ENCODE measurements around the gene RNF150.

Gene RNF150

GRCh38 chr4:141127884-141128283 is 5.4 kb downstream of the RNF150 start:
- H3K9me3 ChIP-seq (ENCODE audit: insufficient read depth, low read depth, low read length): no peaks in the 10 kb centered on the region
- H3K27me3 ChIP-seq (ENCODE audit: insufficient read depth, low read length): peaks cover 29% of the 10 kb centered on the region
- 95% methylated on average over 3 of the region's 3 CpGs for WGBS
- H3K27ac ChIP-seq (ENCODE audit: low read depth, low read length): no peak overlapping the region
- H3K4me3 ChIP-seq (ENCODE audit: low read length): no peak overlapping the region
- H3K9ac ChIP-seq (ENCODE audit: low read depth, low read length): no peak overlapping the region
- no peaks in the 10 kb centered on the region for H3K36me3 ChIP-seq (ENCODE audit: insufficient read depth, low read length)
- H3K4me1 ChIP-seq (ENCODE audit: insufficient read depth, low read length): no peaks in the 10 kb centered on the region

GRCh38 chr4:141126769-141127168 is 6.5 kb downstream of the RNF150 start:
- no peaks in the 10 kb centered on the region; the same call in 1 of the 2 replicates for H3K4me1 ChIP-seq (ENCODE audit: insufficient read depth, low read length)
- H3K9ac ChIP-seq (ENCODE audit: low read depth, low read length): no peak overlapping the region
- H3K9me3 ChIP-seq (ENCODE audit: insufficient read depth, low read depth, low read length): no peaks in the 10 kb centered on the region
- peaks cover 21% of the 10 kb centered on the region for H3K27me3 ChIP-seq (ENCODE audit: insufficient read depth, low read length)
- 94% methylated on average over 4 of the region's 4 CpGs for WGBS
- H3K27ac ChIP-seq (ENCODE audit: low read depth, low read length): no peak overlapping the region
- no peak overlapping the region for H3K4me3 ChIP-seq (ENCODE audit: low read length)
- no peaks in the 10 kb centered on the region for H3K36me3 ChIP-seq (ENCODE audit: insufficient read depth, low read length)

GRCh38 chr4:141124224-141124623 is 9.0 kb downstream of the RNF150 start:
- no peaks in the 10 kb centered on the region for H3K9me3 ChIP-seq (ENCODE audit: insufficient read depth, low read depth, low read length)
- H3K27ac ChIP-seq (ENCODE audit: low read depth, low read length): no peak overlapping the region
- H3K4me1 ChIP-seq (ENCODE audit: insufficient read depth, low read length): no peaks in the 10 kb centered on the region; the same call in 1 of the 2 replicates
- H3K4me3 ChIP-seq (ENCODE audit: low read length): no peak overlapping the region
- no CpG with 5 or more reads among the region's 1 CpG for WGBS
- no peaks in the 10 kb centered on the region for H3K36me3 ChIP-seq (ENCODE audit: insufficient read depth, low read length)
- no peaks in the 10 kb centered on the region for H3K27me3 ChIP-seq (ENCODE audit: insufficient read depth, low read length)
- no peak overlapping the region for H3K9ac ChIP-seq (ENCODE audit: low read depth, low read length)

- 67% methylated on average over 9 of the region's 9 CpGs for WGBS
- Histone ChIP-seq H3K9me3 (ENCODE audit: insufficient read depth, low read depth, low read length) (no peaks in the 10 kb centered on the region), H3K4me1 (ENCODE audit: insufficient read depth, low read length) (no peaks in the 10 kb centered on the region; the same call in 1 of the 2 replicates), H3K36me3 (ENCODE audit: insufficient read depth, low read length) (no peaks in the 10 kb centered on the region), H3K27ac (ENCODE audit: low read depth, low read length) (no peak overlapping the region), H3K4me3 (ENCODE audit: low read length) (no peak overlapping the region), H3K27me3 (ENCODE audit: insufficient read depth, low read length) (no peaks in the 10 kb centered on the region), H3K9ac (ENCODE audit: low read depth, low read length) (no peak overlapping the region)
These were observed 11.4 kb downstream of the RNF150 start for GRCh38 chr4:141121768-141122454.

- Histone ChIP-seq H3K27ac (ENCODE audit: low read depth, low read length) (no peak overlapping the region), H3K27me3 (ENCODE audit: insufficient read depth, low read length) (no peaks in the 10 kb centered on the region)
- 96% methylated on average over 1 of the region's 1 CpG for WGBS
These were observed 12.2 kb downstream of the RNF150 start for GRCh38 chr4:141121101-141121500.

GRCh38 chr4:141120036-141120593 is 13.2 kb downstream of the RNF150 start:
- Histone ChIP-seq H3K4me3 (ENCODE audit: low read length) (no peak overlapping the region), H3K27ac (ENCODE audit: low read depth, low read length) (no peak overlapping the region), H3K27me3 (ENCODE audit: insufficient read depth, low read length) (no peaks in the 10 kb centered on the region), H3K9me3 (ENCODE audit: insufficient read depth, low read depth, low read length) (no peaks in the 10 kb centered on the region), H3K36me3 (ENCODE audit: insufficient read depth, low read length) (no peaks in the 10 kb centered on the region), H3K9ac (ENCODE audit: low read depth, low read length) (no peak overlapping the region), H3K4me1 (ENCODE audit: insufficient read depth, low read length) (no peaks in the 10 kb centered on the region; the same call in 1 of the 2 replicates)
- WGBS: 95% methylated on average over 3 of the region's 5 CpGs

More at GRCh38 chr4:141121101-141121500, 12.2 kb downstream of the RNF150 start:
- Histone ChIP-seq H3K4me3 (ENCODE audit: low read length) (no peak overlapping the region), H3K9ac (ENCODE audit: low read depth, low read length) (no peak overlapping the region), H3K9me3 (ENCODE audit: insufficient read depth, low read depth, low read length) (no peaks in the 10 kb centered on the region), H3K36me3 (ENCODE audit: insufficient read depth, low read length) (no peaks in the 10 kb centered on the region), H3K4me1 (ENCODE audit: insufficient read depth, low read length) (no peaks in the 10 kb centered on the region; the same call in 1 of the 2 replicates)

GRCh38 chr4:141119071-141119470 is 14.2 kb downstream of the RNF150 start:
- H3K4me3 ChIP-seq (ENCODE audit: low read length): no peak overlapping the region
- no peaks in the 10 kb centered on the region; the same call in 1 of the 2 replicates for H3K4me1 ChIP-seq (ENCODE audit: insufficient read depth, low read length)
- no peak overlapping the region for H3K9ac ChIP-seq (ENCODE audit: low read depth, low read length)
- no peaks in the 10 kb centered on the region for H3K36me3 ChIP-seq (ENCODE audit: insufficient read depth, low read length)
- WGBS: 97% methylated on average over 1 of the region's 1 CpG
- H3K27ac ChIP-seq (ENCODE audit: low read depth, low read length): no peak overlapping the region
- no peaks in the 10 kb centered on the region for H3K9me3 ChIP-seq (ENCODE audit: insufficient read depth, low read depth, low read length)
- no peaks in the 10 kb centered on the region for H3K27me3 ChIP-seq (ENCODE audit: insufficient read depth, low read length)

GRCh38 chr4:141118381-141118780 is 14.9 kb downstream of the RNF150 start:
- Histone ChIP-seq H3K4me1 (ENCODE audit: insufficient read depth, low read length) (no peaks in the 10 kb centered on the region; the same call in 1 of the 2 replicates), H3K4me3 (ENCODE audit: low read length) (no peak overlapping the region), H3K27ac (ENCODE audit: low read depth, low read length) (no peak overlapping the region), H3K9me3 (ENCODE audit: insufficient read depth, low read depth, low read length) (no peaks in the 10 kb centered on the region), H3K9ac (ENCODE audit: low read depth, low read length) (no peak overlapping the region), H3K36me3 (ENCODE audit: insufficient read depth, low read length) (no peaks in the 10 kb centered on the region), H3K27me3 (ENCODE audit: insufficient read depth, low read length) (no peaks in the 10 kb centered on the region)
- 97% methylated on average over 2 of the region's 2 CpGs for WGBS

GRCh38 chr4:141117935-141118334 is 15.3 kb downstream of the RNF150 start:
- Histone ChIP-seq H3K36me3 (ENCODE audit: insufficient read depth, low read length) (no peaks in the 10 kb centered on the region), H3K4me3 (ENCODE audit: low read length) (no peak overlapping the region), H3K9me3 (ENCODE audit: insufficient read depth, low read depth, low read length) (no peaks in the 10 kb centered on the region), H3K27ac (ENCODE audit: low read depth, low read length) (no peak overlapping the region), H3K9ac (ENCODE audit: low read depth, low read length) (no peak overlapping the region), H3K27me3 (ENCODE audit: insufficient read depth, low read length) (no peaks in the 10 kb centered on the region), H3K4me1 (ENCODE audit: insufficient read depth, low read length) (no peaks in the 10 kb centered on the region; the same call in 1 of the 2 replicates)
- 77% methylated on average over 1 of the region's 1 CpG for WGBS

- H3K27ac ChIP-seq (ENCODE audit: low read depth, low read length): no peak overlapping the region
- H3K9me3 ChIP-seq (ENCODE audit: insufficient read depth, low read depth, low read length): no peaks in the 10 kb centered on the region
- H3K4me1 ChIP-seq (ENCODE audit: insufficient read depth, low read length): no peaks in the 10 kb centered on the region
- H3K27me3 ChIP-seq (ENCODE audit: insufficient read depth, low read length): no peaks in the 10 kb centered on the region
- H3K4me3 ChIP-seq (ENCODE audit: low read length): no peak overlapping the region
- WGBS: 77% methylated on average over 4 of the region's 4 CpGs
- H3K36me3 ChIP-seq (ENCODE audit: insufficient read depth, low read length): no peaks in the 10 kb centered on the region
- H3K9ac ChIP-seq (ENCODE audit: low read depth, low read length): no peak overlapping the region
These were observed 23.3 kb downstream of the RNF150 start for GRCh38 chr4:141109983-141110382.

- Histone ChIP-seq H3K36me3 (ENCODE audit: insufficient read depth, low read length) (no peaks in the 10 kb centered on the region), H3K27ac (ENCODE audit: low read depth, low read length) (no peak overlapping the region), H3K27me3 (ENCODE audit: insufficient read depth, low read length) (no peaks in the 10 kb centered on the region), H3K4me3 (ENCODE audit: low read length) (no peak overlapping the region), H3K9ac (ENCODE audit: low read depth, low read length) (no peak overlapping the region), H3K4me1 (ENCODE audit: insufficient read depth, low read length) (no peaks in the 10 kb centered on the region), H3K9me3 (ENCODE audit: insufficient read depth, low read depth, low read length) (no peaks in the 10 kb centered on the region)
- 89% methylated on average over 3 of the region's 3 CpGs for WGBS
These were observed 25.3 kb downstream of the RNF150 start for GRCh38 chr4:141107927-141108326.

Data from HUES64 (cell line).